Common myeloid progenitor, CD34-positive (primary cell): ENCODE results near the gene SFXN4.
A peak's percentile ranks its signal among the peaks of the same experiment; 100 is the strongest.
"Not testable (repeated sequence)": the region's sequence is repeated elsewhere in the genome, so short reads cannot be mapped to it uniquely, and the experiment has no call there.

Source experiments
- CTCF ChIA-PET: fragments of 350-600 bp; sonication (Branson Sonifier 250); formaldehyde crosslinking; loops from one replicate; lab custom pipeline; 2021; ENCODE audit warnings: antibody characterized with exemption; lab: Charles Lee
- POLR2A ChIA-PET: fragments of 350-600 bp; sonication (Branson Sonifier 250); formaldehyde crosslinking; loops from one replicate; lab custom pipeline; 2021; ENCODE audit warnings: antibody characterized with exemption; lab: Charles Lee
- DNase-seq, 3 donors: peaks; one replicate each; pipeline versions ENCODE4 v3.0.0 to v3.0.0-alpha.2; 2013
- H3K27ac ChIP-seq, 2 experiments: 1 replicate in 1 of 2; 2 replicates in 1 of 2; pipeline ENCODE4 v1.7.0; 2013; ENCODE audit warnings: inconsistent platforms in 2 of 2, low read length in 2 of 2, mild to moderate bottlenecking in 2 of 2, low read depth in 1 of 2, moderate library complexity in 1 of 2; ENCODE audit not compliant: severe bottlenecking in 2 of 2, insufficient read depth in 1 of 2, poor library complexity in 1 of 2
- H3K27me3 ChIP-seq, 5 experiments: replicated peaks in 2 of 5; 1 replicate in 3 of 5; 2 replicates in 2 of 5; pipeline versions ENCODE4 v1.6.1 to v1.7.0; 2013; ENCODE audit warnings: low read length in 4 of 5, mild to moderate bottlenecking in 2 of 5, moderate library complexity in 2 of 5, inconsistent platforms in 1 of 5; ENCODE audit not compliant: insufficient read depth in 5 of 5, control insufficient read depth in 4 of 5
- H3K36me3 ChIP-seq, 4 experiments: 1 replicate in 2 of 4; 2 replicates in 2 of 4; pipeline versions ENCODE4 v1.6.1 to v1.7.0; 2013; ENCODE audit warnings: low read length in 3 of 4, control low read depth in 1 of 4, mild to moderate bottlenecking in 1 of 4; ENCODE audit not compliant: control insufficient read depth in 4 of 4, insufficient read depth in 4 of 4
- H3K4me1 ChIP-seq, 4 experiments: 1 replicate in 3 of 4; 2 replicates in 1 of 4; pipeline versions ENCODE4 v1.6.1 to v1.7.1; 2013; ENCODE audit warnings: low read length in 3 of 4, mild to moderate bottlenecking in 3 of 4, control low read depth in 1 of 4, inconsistent platforms in 1 of 4, moderate library complexity in 1 of 4; ENCODE audit not compliant: control insufficient read depth in 4 of 4, insufficient read depth in 4 of 4; ENCODE audit errors: control extremely low read depth in 1 of 4
- H3K4me3 ChIP-seq, 7 experiments: 1 replicate in 4 of 7; 2 replicates in 3 of 7; pipeline versions ENCODE4 v1.5.1 to v1.7.0; 2013; ENCODE audit warnings: mild to moderate bottlenecking in 7 of 7, low read length in 6 of 7, moderate library complexity in 6 of 7, inconsistent platforms in 2 of 7, low read depth in 2 of 7, control low read depth in 1 of 7; ENCODE audit not compliant: insufficient read depth in 4 of 7, control insufficient read depth in 1 of 7; ENCODE audit errors: extremely low read depth in 1 of 7
- H3K9me3 ChIP-seq, 5 experiments: 1 replicate in 4 of 5; 2 replicates in 1 of 5; pipeline versions ENCODE4 v1.6.1 to v1.7.1; 2013; ENCODE audit warnings: low read length in 4 of 5, mild to moderate bottlenecking in 2 of 5, inconsistent platforms in 1 of 5, low read depth in 1 of 5, moderate library complexity in 1 of 5; ENCODE audit not compliant: control insufficient read depth in 4 of 5, insufficient read depth in 2 of 5; ENCODE audit errors: control extremely low read depth in 1 of 5
- WGBS: methylation state at CpG from one replicate; pipeline ENCODE4 v1.1.5; 2013; ENCODE audit not compliant: insufficient coverage; 5-methylcytosine and 5-hydroxymethylcytosine counted together

Gene SFXN4

GRCh38 chr10:119116326-119116951 lies 49.1 kb downstream of the SFXN4 start:
- Histone ChIP-seq H3K27ac (no peak overlapping the region), H3K9me3 (no peaks in the 10 kb centered on the region), H3K4me1 (peaks cover 4 to 20% (median 14%) of the 10 kb centered on the region in 4 experiments), H3K36me3 (peaks cover 9 to 52% (median 31%) of the 10 kb centered on the region in 4 experiments), H3K4me3 (no peak overlapping the region), H3K27me3 (no peaks in the 10 kb centered on the region)
- WGBS, result no CpG with 5 or more reads among the region's 6 CpGs
- ChIA-PET POLR2A (interaction anchor here (0.5 kb wide), 1 partner anchor 219 kb away, joined by 10 read pairs; no protein-coding TSS in a partner anchor), CTCF (interaction anchor here (0.9 to 2.6 kb wide), 6 partner anchors 11 to 83 kb away, joined by 3 to 8 read pairs (median 4); no protein-coding TSS in a partner anchor)
- DNase-seq, result no peak

- CTCF ChIA-PET, result interaction anchor here (0.9 to 2.6 kb wide), 6 partner anchors 12 to 83 kb away, joined by 3 to 8 read pairs (median 4); no protein-coding TSS in a partner anchor
Measured at GRCh38 chr10:119115926-119116325, 49.6 kb downstream of the SFXN4 start.

GRCh38 chr10:119113751-119114732 lies 51.5 kb downstream of the SFXN4 start:
- Histone ChIP-seq H3K27ac (peak overlapping the region in 1 of 2 experiments; percentile 26), H3K27me3 (no peaks in the 10 kb centered on the region), H3K4me3 (peak overlapping the region in 2 of 7 experiments; percentile 2 to 12), H3K36me3 (peaks cover 7 to 54% (median 24%) of the 10 kb centered on the region in 4 experiments), H3K4me1 (peaks cover 4 to 19% (median 11%) of the 10 kb centered on the region in 4 experiments), H3K9me3 (no peaks in the 10 kb centered on the region)
- CTCF ChIA-PET, result interaction anchor here (0.6 to 2.6 kb wide), 10 partner anchors 9 to 412 kb away, joined by 3 to 8 read pairs (median 3); partner anchors contain the start of gene DENND10
- DNase-seq, result peak; percentile 79 to 97 (median 94)
- POLR2A ChIA-PET, result interaction anchor here (0.6 kb wide), 2 partner anchors 9 to 30 kb away, joined by 3 read pairs; no protein-coding TSS in a partner anchor
- 77% methylated on average over 10 of the region's 11 CpGs for WGBS

More at GRCh38 chr10:119115926-119116325, 49.6 kb downstream of the SFXN4 start:
- Histone ChIP-seq H3K4me1 (peaks cover 4 to 20% (median 14%) of the 10 kb centered on the region in 4 experiments), H3K36me3 (peaks cover 9 to 52% (median 29%) of the 10 kb centered on the region in 4 experiments), H3K27me3 (no peaks in the 10 kb centered on the region), H3K9me3 (no peaks in the 10 kb centered on the region), H3K27ac (no peak overlapping the region), H3K4me3 (no peak overlapping the region)
- POLR2A ChIA-PET, result no interaction called here
- WGBS, result 92% methylated on average over 7 of the region's 9 CpGs
- no peak for DNase-seq

GRCh38 chr10:119112056-119112455 lies 53.5 kb downstream of the SFXN4 start:
- Histone ChIP-seq H3K9me3 (no peaks in the 10 kb centered on the region), H3K4me3 (no peak overlapping the region), H3K27me3 (no peaks in the 10 kb centered on the region), H3K27ac (no peak overlapping the region), H3K36me3 (peaks cover 7 to 45% (median 22%) of the 10 kb centered on the region in 4 experiments), H3K4me1 (peaks cover 4 to 19% (median 11%) of the 10 kb centered on the region in 4 experiments)
- ChIA-PET POLR2A (interaction anchor here (0.6 to 0.7 kb wide), 2 partner anchors 22 to 59 kb away, joined by 3 to 5 read pairs; no protein-coding TSS in a partner anchor), CTCF (no interaction called here)
- DNase-seq, result no peak
- WGBS, result 90% methylated on average over 3 of the region's 4 CpGs

GRCh38 chr10:119107771-119108170 lies 57.7 kb downstream of the SFXN4 start:
- H3K27me3 ChIP-seq, POLR2A ChIA-PET, H3K27ac ChIP-seq, H3K9me3 ChIP-seq, CTCF ChIA-PET, DNase-seq, H3K4me3 ChIP-seq: not testable (repeated sequence)
- WGBS, result no CpG with 5 or more reads among the region's 2 CpGs
- Histone ChIP-seq H3K4me1 (peaks cover 4 to 13% (median 10%) of the 10 kb centered on the region in 4 experiments), H3K36me3 (peaks cover 4 to 27% (median 14%) of the 10 kb centered on the region in 4 experiments)

GRCh38 chr10:119107106-119107505 lies 58.4 kb downstream of the SFXN4 start:
- POLR2A ChIA-PET, H3K9me3 ChIP-seq, H3K27me3 ChIP-seq, H3K27ac ChIP-seq, H3K4me3 ChIP-seq, DNase-seq: not testable (repeated sequence)
- Histone ChIP-seq H3K36me3 (peaks cover 3 to 23% (median 10%) of the 10 kb centered on the region in 4 experiments), H3K4me1 (peaks cover 4 to 13% (median 10%) of the 10 kb centered on the region in 4 experiments)
- WGBS, result 88% methylated on average over 1 of the region's 6 CpGs
- CTCF ChIA-PET, result interaction anchor here (1.5 to 1.6 kb wide), 2 partner anchors 25 to 27 kb away, joined by 3 to 4 read pairs; partner anchors contain the start of gene EIF3A
